ENCODE measurements around the gene GASK1A. TPM values are rescaled to one million over a fixed set of nuclear protein-coding genes. Genes with fewer than 3 reads are reported as not detected.
"Not testable (repeated sequence)": the region's sequence is repeated elsewhere in the genome, so short reads cannot be mapped to it uniquely, and the experiment has no call there.

The GASK1A gene
- total RNA-seq, 2 donors from 2014 or later = 35.0 to 80.1 TPM

DNA sequence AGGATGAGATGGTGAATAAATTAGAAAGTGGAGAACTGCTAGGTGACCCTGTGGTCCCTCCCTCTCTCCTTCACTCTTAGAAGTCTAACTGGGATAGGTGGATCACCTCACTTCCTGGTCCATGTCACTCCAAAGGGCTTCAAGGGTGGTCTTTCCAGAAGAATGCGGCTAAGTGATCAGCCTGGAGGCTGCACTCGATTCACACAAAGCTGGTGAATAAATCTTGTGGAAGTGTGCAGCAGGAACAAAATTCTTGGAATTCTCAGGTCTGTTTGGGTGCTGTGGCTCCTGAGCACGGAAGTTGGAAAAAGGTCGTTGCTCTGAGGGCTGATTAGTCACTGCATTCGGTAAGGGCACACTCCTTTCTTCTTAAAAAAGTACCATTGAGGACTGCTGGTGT lies 46.3 kb downstream of the GASK1A start:
- DNase-seq (ENCODE audit: low spot score) = no peak
- intact Hi-C loops (cut with DNase I) = no loop called here

DNA sequence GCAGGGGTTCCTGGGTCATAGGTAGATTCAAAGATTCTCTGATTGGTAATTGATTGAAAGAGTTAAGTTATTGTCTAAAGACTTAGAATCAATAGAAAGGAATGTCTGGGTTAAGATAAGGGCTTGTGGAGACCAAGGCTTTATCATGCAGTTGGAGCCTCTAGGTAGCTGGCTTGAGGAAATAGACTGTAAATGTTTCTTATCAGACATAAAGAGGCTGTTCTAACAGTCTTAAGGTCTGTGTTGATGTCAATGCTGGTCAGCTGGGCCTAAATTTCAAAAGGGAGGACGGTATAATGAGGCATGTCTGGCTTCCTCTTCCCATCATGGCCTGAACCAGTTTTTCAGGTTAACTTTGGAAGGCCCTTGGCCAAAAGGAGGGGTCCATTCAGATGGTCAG lies 48.9 kb downstream of the GASK1A start:
- no peak for DNase-seq (ENCODE audit: low spot score)
- intact Hi-C loops (cut with DNase I) = no loop called here

DNA sequence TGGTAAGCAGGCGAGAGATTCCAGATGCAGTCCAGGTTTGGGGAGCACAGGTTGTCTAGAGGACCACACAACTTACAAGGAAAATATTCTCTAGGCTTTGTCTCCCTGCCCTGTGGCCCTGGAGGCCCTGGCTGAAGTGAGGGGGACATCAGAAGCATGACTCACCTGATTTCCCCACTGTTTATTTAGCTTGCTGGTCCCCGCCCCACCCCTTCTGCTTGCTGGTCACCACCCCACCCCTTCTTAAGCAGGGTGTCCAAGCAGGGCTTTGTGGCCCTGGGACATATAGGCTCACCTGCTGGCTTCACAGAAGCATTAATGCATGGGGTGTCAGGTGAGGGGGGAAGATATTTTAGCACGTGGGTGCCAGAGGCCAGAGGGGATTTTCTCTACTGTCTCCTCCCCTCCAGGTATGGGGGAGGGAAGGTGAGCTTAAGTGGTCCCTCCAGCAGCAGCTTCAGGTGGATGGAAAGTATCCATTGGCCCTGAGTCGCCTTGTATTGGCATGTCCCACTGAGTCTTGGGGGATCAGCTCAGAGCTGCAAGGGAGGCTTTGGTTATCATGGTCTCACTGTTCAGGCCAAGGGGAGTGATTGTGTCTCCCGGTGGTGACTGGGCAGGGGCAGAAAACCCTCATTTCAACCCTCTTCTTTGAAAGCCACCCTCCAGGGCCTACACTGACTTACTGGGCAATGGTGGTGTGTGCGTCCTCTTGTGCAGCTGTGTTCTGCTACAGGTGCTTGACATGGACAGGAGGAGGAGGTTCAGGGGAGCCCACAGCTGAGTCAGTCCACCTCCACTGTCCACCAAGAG lies 49.8 kb downstream of the GASK1A start:
- intact Hi-C loops (cut with DNase I) = no loop called here
- DNase-seq (ENCODE audit: low spot score) = no peak

- DNase-seq (ENCODE audit: low spot score) = no peak
Measured at GRCh38 chr3:43030162-43030935, 51.2 kb downstream of the GASK1A start.

DNA sequence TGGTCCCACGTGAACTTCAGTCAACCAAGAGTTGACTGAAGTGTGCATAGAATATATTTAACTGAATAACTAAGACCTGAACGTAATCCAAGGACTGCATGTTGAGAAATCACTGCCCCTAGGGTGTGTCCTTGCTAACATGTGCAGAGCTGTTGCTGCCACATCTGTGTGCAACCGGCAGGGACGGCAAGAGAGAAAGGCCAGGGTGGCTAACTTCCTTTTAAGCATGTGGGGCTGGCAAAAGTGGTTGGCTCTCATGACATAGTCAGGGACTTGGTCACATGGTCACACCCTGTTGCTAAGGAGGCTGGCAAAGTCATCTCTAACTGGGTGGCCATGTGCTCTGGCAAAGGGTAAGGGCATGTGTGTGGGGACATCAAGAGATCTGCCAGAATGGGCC lies 52.4 kb downstream of the GASK1A start:
- DNase-seq (ENCODE audit: low spot score) = no peak
- intact Hi-C loops (cut with DNase I) = no loop called here

More at GRCh38 chr3:43030162-43030935, 51.2 kb downstream of the GASK1A start:
- intact Hi-C loops (cut with DNase I) = no loop called here

DNA sequence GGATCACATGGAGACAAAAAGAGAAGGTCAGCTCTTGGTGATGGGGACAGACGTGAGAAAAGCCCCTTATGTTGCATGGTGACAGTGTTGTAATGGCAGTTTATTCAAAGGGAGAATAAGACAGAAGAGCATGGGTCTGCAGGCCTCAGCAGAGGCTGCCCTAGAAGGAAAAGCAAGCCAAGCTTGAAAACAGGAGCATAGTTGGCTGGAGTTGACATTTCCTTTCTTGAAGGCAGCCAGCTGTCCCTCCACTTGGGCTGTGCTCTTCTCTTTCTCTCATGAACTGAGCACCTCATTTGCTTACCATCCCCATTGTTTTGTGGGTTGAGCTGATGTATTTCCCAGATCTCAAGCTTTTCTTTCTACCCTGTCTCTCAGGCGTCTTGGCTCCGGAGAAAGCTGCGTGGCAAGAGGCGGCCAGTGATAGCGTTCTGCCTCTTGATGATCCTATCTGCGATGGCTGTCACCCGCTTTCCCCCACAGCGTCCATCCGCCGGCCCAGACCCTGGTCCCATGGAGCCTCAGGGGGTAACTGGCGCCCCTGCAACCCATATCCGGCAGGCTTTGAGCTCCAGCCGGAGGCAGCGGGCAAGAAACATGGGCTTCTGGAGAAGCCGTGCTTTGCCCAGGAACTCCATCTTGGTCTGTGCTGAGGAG lies 52.9 kb downstream of the GASK1A start:
- no peak for DNase-seq (ENCODE audit: low spot score)
- intact Hi-C loops (cut with DNase I) = no loop called here

DNA sequence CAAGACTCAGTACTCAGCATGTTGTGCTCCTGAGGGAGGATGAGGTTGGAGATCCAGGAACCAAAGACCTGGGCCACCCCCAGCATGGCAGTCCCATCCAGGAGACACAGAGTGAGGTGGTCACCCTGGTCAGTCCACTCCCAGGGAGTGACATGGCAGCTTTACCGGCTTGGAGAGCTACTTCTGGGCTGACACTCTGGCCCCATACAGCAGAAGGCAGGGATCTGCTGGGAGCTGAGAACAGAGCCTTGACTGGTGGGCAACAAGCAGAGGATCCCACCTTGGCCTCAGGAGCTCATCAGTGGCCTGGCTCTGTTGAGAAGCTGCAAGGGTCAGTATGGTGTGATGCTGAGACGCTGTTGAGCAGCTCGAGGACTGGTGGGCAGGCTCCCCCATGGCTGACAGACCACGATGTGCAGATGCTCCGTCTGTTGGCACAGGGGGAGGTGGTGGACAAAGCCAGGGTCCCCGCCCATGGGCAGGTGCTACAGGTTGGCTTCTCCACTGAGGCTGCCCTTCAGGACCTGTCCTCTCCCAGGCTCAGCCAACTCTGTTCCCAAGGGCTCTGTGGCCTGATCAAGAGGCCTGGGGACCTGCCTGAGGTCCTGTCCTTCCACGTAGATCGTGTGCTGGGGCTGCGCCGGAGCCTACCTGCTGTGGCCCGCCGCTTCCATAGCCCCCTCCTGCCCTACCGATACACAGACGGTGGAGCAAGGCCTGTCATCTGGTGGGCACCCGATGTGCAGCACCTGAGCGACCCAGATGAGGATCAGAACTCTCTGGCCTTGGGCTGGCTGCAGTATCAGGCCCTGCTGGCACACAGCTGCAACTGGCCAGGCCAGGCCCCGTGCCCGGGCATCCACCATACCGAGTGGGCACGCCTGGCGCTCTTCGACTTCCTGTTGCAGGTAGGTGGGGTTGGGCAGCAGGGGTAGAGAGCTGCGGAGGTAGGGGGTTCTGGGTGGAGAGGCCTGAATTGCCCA lies 53.8 kb downstream of the GASK1A start:
- no peak for DNase-seq (ENCODE audit: low spot score)
- intact Hi-C loops (cut with DNase I) = no loop called here

DNA sequence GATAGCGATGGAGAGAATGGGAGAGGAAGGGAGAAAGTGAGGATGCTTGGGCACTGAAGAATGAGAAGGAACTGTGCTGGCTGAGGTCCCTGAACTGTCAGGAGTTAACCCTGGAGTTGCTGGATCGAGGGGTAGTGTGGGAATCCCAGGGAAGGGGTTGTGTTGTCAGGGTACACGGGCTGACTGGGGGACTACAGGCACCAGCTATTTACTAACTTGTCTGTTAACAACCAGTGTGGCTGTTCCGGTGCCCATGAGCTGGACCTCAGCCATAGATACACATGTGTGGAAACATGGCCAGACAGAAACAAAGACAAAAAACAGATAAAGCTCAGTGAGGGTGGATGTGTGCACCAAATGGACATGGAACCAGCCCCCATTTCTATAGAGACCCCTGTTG lies 55.1 kb downstream of the GASK1A start:
- intact Hi-C loops (cut with DNase I) = no loop called here
- no peak for DNase-seq (ENCODE audit: low spot score)

DNA sequence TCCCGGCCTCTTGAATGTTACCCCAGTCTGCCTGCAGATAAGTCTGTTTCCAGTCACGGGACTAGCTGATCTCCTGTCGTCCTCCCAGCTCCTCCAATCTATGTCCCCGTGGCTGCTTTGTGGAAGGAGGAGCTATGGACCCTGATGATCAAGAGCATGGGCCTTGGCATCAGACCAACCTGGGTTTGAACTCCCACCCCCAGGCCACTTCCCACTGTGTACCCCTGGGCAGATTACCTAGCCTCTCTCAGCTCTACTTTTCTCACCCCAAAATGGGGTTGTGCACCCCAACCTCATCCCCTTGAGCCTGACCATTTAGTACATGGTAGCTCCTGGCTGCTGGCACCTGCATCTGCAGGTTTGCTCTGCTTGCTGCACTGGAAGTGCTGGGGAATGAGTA lies 55.8 kb downstream of the GASK1A start:
- intact Hi-C loops (cut with DNase I) = no loop called here
- no peak for DNase-seq (ENCODE audit: low spot score)

DNA sequence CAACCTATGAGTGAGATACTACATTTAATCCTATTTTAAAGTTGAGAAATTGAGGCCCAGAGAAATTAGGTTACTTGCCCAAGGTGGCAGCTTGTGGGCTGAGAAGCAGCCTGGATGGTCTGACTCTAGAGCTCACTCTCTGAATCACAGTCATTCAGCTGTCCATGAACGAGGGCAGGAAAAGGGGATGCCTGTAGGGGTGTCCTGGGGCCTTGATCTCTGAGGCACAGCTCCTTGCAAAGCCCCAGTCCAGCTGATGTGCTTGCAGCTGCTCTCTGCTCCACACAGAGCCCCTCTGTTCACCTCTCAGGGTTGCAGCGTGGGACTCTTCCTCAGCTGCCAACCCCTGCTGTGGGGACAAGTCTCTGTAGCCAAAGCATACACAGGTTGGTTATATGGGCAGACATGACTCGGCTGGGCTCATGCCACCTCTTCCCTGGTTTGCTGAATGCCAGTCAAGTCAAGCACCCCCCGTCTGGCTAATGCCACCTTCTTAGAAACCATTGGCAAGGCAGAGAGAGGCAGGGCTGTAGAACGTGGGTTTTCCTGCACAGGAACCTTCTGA lies 56.8 kb downstream of the GASK1A start:
- no peak for DNase-seq (ENCODE audit: low spot score)
- intact Hi-C loops (cut with DNase I) = no loop called here

GRCh38 chr3:43036621-43037423 lies 57.7 kb downstream of the GASK1A start:
- intact Hi-C loops (cut with DNase I) = no loop called here
- DNase-seq (ENCODE audit: low spot score) = no peak

- intact Hi-C loops (cut with DNase I) = no loop called here
- no peak for DNase-seq (ENCODE audit: low spot score)
Measured at GRCh38 chr3:43038010-43038409, 58.9 kb downstream of the GASK1A start.

DNA sequence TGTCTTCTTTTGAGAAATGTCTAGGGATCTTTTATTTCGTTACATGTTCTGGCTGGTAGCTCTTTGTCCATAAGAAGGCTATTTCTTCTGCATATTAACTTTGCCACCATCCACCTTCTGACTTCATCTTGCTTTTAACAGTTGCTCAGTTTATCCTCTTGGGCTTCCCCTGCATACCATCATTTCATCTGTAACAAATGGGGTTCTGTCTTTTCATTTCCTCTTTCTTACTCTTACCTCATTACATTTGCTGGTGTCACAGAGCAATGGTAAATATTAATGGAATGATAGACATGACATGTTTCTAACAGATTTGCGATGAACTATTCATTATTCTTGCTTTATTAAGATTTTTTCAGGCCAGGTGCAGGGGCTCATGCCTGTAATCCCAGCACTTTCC lies 62.4 kb downstream of the GASK1A start:
- no peak for DNase-seq (ENCODE audit: low spot score)
- intact Hi-C loops (cut with DNase I) = no loop called here

DNA sequence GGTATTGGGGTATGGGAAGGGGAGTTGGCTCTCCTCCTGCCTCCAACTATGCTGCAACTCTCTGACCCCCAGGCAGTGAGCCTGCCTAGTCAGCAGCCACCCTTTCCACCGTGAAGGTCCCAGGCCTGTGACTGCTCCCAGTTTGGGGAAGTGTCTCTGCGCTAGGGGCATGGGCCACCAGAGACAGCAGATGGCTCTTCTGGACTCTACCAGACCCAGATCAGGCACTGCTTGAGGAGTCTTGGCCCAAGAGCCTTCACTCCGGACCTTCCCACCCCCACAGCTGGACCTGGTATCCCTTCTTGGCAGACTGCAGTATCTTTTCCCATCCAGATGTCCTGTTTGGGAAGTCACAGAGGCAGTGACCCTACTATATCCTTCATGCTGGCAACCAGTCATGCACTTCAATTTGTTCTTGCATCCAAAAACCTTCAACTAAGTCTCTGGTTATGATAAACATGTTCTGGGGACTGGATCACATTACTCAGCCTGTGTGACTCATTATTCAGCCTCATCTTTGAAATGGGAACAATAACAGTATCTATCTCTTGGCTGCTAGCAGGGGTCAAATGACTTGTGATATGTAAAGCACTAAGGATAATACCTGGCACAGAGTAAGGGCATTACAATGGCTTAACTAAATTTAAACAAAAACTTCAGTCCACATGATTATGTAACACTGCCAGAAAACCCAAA lies 64.1 kb downstream of the GASK1A start:
- intact Hi-C loops (cut with DNase I) = no loop called here
- no peak for DNase-seq (ENCODE audit: low spot score)

GRCh38 chr3:43043793-43044192 lies 64.7 kb downstream of the GASK1A start:
- intact Hi-C loops (cut with DNase I) = no loop called here
- DNase-seq (ENCODE audit: low spot score) = no peak

GRCh38 chr3:43045079-43045478 lies 66.0 kb downstream of the GASK1A start:
- intact Hi-C loops (cut with DNase I); DNase-seq (ENCODE audit: low spot score): not testable (repeated sequence)

GRCh38 chr3:43046583-43046982 lies 67.5 kb downstream of the GASK1A start:
- DNase-seq (ENCODE audit: low spot score) = no peak
- intact Hi-C loops (cut with DNase I) = no loop called here
